Tibial nerve (tissue), 3 donors: ENCODE measurements around the gene VDAC1.

Experiments used
- POLR2A ChIP-seq, 2 donors: fragments of 450-650 bp; IDR thresholded peaks; one replicate each; pipeline ENCODE4 v1.6.1; 2017; ENCODE audit warnings: antibody characterized with exemption in 2 of 2, mild to moderate bottlenecking in 2 of 2, moderate library complexity in 2 of 2
- TF ChIP-seq, protein P1 (sequence below), 5 experiments: fragments of 200-600 bp in 3 of 5; fragments of 450-650 bp in 2 of 5; sonication (generic) in 3 of 5; IDR thresholded peaks; one replicate each; pipeline ENCODE4 v1.5.1; 2016 to 2019; ENCODE audit warnings: antibody characterized with exemption in 5 of 5, mild to moderate bottlenecking in 3 of 5, moderate library complexity in 2 of 5

DNA sequence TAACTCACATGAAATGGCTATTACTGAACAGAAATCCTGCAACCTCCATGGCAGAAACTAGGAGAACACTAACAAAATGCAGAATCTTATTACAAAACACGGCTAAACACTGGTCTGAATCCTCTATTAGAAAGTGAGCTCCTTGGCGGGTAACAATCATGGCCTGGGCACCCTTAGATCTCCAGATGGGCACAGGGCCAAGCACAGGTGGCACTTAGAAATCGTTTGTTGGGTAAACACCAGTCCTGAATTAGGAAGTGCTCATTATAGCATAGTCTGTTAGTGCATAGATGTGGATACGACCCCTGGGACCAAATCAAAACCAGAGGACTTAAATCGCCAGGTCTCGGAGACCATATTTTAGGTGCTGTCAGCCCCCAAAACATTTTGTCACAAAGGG is 14.4 kb downstream of the VDAC1 start:
- TF ChIP-seq, protein P1, sequence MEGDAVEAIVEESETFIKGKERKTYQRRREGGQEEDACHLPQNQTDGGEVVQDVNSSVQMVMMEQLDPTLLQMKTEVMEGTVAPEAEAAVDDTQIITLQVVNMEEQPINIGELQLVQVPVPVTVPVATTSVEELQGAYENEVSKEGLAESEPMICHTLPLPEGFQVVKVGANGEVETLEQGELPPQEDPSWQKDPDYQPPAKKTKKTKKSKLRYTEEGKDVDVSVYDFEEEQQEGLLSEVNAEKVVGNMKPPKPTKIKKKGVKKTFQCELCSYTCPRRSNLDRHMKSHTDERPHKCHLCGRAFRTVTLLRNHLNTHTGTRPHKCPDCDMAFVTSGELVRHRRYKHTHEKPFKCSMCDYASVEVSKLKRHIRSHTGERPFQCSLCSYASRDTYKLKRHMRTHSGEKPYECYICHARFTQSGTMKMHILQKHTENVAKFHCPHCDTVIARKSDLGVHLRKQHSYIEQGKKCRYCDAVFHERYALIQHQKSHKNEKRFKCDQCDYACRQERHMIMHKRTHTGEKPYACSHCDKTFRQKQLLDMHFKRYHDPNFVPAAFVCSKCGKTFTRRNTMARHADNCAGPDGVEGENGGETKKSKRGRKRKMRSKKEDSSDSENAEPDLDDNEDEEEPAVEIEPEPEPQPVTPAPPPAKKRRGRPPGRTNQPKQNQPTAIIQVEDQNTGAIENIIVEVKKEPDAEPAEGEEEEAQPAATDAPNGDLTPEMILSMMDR (IDR thresholded peaks at IDR 0.05), result no peak
- TF ChIP-seq POLR2A (IDR thresholded peaks at IDR 0.05), result no peak
